HG02970 (cell line): Measurements from ENCODE around the gene FASTK.

ENCODE experiments used
- ATAC-seq: cut with Tn5 transposase; IDR thresholded peaks from one replicate; pipeline ENCODE4 v1.9.1; 2021; ENCODE audit warnings: mild to moderate bottlenecking, moderate library complexity, moderate number of reproducible peaks; ENCODE audit not compliant: unreplicated experiment, low FRiP score

Gene FASTK

GRCh38 chr7:151083071-151083823 lies 2.6 kb upstream of the FASTK start, which contains the start of gene TMUB1:
Gene TMUB1 (minus strand): TSS chr7:151083493. CDS start chr7:151082563, 930 bp downstream.
- ATAC-seq, result peak; percentile 39

DNA sequence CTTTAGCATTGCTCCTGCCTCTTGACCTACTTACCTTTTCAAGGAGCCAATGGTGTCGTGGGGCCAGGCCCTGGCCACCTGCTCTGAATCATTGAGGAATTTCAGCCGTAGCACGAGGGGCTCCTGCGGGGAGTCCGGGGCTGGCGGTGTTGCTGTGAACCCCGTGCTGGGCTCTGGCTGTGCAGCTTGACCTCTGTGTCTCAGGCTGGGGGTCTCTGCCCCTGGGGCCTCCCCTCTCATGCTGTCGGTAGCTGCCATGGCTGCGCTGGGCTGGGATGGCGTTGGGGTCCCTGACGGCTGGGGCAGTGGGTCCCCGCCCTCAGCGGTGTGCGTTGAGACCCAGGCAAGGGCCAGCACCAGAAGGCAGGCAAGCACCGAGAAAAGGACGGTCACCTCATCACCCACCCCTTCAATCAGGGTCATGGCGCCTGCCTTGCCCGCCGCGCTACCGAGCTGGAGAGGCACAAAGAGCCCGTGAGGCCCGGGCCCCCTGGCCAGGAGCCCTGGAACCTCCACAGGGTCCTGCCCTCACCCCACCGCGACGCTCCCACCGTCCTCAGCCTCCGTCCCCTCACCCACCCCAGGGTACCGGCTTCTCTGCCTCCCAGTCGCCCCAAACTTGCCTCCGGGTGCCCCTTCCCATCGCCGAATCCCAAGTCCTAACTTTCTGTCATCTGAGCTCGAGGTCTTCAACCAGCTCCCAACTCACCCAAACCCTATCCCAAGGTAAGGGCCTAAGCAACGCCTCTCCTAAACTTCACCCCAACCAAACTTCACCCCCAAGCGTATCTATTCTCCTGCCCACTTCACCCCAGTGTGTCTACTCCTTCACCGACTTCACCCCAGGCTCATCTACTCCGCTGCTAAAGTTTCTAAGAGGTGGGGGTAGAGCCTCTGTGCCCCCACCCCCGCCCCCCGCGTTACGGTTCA lies 1.8 kb upstream of the FASTK start:
- ATAC-seq, result no peak

DNA sequence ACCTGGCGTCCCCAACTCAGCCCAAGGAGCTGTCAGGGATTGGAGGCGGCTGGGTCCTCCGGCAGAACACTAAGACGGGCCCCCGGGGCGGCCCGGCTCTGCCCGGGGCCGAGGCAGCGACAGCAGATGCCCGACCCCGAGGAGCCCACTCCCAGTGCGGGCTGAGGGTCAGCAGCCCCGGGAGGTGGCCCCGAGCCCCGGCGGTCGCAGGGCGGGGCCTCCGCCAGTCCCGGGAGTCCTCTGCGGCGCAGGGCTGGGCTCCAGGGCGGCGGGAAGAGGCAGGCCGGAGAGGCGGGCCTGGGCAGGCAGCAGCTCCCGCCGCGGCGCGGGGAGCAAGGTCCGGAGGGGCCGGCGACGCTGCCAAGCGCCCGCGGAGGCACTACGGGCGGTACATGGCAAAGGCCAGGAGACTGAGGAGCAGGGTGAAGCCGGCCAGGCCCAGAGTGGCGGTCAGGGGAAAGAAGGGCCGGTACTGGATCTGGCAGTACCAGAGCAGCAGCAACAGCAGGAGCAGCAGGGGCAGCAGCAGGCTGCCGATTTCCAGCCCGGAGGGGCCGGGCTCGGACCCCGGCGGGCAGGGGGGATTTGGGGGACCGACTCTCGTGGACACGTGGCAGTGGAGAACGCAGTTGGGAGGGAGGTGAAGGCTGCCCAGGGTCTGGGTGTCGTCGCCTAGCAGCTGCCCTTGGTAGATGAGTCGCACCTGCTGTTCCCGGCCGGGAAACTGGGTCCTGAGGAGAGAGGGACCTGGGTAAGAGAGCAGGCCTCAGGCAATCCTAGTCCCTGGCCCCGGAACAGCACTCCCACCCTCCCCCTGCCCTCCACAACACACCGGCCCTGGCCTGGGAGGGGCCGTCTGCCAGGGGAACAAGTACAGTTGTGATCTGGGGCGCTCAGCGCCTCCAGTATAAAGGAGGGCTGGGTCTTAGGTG lies 827 bp upstream of the FASTK start:
- ATAC-seq, result no peak

DNA sequence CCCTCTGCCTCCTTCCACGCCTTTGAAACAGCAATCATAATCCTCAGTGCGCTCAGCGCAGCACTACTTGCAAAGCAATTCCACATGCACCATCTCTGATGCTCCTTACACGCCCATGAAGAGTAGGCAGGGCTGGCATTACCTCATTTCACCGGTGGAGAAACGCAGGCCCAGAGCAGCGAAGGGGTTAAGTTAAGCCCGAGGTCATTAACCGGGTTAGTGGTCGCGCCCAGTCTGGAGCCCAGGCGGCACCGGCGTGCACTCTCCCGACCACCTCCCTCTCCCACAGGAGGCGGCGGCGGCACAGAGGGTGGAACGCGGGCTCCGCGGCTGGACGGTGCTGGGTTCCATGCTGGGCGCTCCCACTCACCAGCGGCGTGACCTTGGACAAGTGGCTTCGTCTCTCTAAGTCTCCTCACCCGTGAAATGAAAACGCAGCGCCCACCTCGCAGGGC lies 515 bp downstream of the FASTK start:
- no peak for ATAC-seq

DNA sequence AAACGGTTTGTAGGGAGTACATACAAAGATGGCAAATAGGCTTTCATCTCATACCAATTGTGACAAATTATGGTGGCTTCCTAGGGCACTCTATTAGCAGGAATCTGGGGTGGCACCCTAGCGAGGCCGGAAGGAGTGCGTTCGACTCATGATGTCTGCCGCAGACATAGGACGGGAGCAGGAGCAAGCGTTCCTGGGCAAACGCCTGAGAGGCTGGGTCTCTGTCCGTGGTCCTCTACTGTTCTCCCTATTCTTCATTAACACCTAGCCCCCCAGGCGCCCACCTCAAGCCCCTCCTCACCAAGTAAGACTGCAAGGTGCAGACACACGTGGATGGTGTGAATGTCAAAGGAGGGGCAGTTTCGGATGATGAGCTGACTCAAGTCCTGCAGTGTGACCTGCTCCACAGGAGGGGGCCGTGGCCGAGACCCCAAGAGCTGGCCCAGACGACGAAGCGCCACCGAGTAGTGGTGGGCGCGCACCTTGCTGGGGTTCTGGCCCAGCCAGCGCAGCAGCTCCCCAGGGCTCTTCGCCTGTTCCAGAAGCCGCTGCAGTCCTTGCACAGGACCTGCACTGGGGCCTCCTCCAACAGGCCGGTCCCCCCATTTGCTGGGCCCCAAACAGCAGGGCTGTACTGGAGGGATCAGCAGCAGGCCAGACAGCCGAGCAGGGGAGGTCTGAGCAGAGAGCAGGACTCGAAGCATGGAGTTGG lies 1.3 kb downstream of the FASTK start:
- no peak for ATAC-seq

GRCh38 chr7:151078233-151079040 lies 2.2 kb downstream of the FASTK start:
- ATAC-seq, result no peak

- ATAC-seq, result no peak
Observed at GRCh38 chr7:151077705-151078232, 2.8 kb downstream of the FASTK start.

- ATAC-seq, result no peak
Observed at GRCh38 chr7:151076863-151077704, 3.5 kb downstream of the FASTK start.

- no peak for ATAC-seq
Observed at GRCh38 chr7:151075978-151076426, 4.6 kb downstream of the FASTK start.

- no peak for ATAC-seq
Observed at GRCh38 chr7:151075662-151075971, 5.0 kb downstream of the FASTK start.

DNA sequence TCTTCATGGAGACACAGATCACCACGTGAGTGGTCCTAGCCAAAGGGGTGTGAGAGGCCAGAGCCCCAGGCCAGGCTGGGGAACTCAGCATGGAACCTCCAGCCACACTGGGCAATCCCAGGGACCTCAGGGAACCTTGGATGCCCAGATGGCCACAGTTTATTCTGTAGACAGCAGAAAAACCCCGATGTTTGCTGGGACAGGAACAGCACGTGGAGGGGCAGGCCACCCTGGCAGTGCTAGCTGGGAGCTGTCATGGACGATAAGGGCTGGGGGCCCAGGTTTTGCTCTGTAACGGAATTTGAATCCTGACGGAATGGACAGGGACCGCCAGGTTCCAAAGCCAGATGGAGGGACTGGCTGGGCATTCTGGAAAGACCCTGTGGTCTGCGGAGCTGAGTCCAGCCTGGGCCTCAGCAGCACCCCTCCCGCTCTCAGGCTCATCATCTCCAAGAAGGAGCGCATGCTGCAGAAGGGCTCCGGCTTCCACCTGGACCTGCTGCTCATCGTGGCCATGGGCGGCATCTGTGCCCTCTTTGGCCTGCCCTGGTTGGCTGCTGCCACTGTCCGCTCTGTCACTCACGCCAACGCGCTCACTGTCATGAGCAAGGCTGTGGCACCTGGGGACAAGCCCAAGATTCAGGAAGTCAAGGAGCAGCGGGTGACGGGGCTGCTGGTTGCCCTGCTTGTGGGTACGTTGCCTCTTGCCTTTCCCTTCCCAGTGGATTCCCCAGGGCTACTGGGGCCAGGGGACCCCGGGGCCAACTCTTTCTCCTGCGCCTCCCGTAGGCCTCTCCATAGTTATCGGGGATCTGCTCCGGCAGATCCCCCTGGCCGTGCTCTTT lies 5.6 kb downstream of the FASTK start:
- ATAC-seq, result no peak

DNA sequence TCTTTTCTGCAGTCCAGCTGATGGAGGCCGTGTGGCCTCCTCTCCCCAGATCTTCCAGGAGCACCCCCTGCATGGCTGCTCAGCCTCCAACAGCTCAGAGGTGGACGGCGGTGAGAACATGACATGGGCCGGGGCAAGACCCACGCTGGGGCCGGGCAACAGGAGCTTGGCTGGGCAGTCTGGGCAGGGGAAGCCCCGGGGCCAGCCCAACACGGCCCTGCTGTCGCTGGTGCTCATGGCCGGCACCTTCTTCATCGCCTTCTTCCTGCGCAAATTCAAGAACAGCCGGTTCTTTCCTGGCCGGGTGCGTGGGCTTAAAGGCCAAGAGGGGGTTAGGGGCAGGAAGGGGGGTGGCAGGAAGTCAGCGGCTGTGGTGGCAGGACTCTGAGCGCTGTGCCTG lies 6.6 kb downstream of the FASTK start:
- ATAC-seq, result no peak

DNA sequence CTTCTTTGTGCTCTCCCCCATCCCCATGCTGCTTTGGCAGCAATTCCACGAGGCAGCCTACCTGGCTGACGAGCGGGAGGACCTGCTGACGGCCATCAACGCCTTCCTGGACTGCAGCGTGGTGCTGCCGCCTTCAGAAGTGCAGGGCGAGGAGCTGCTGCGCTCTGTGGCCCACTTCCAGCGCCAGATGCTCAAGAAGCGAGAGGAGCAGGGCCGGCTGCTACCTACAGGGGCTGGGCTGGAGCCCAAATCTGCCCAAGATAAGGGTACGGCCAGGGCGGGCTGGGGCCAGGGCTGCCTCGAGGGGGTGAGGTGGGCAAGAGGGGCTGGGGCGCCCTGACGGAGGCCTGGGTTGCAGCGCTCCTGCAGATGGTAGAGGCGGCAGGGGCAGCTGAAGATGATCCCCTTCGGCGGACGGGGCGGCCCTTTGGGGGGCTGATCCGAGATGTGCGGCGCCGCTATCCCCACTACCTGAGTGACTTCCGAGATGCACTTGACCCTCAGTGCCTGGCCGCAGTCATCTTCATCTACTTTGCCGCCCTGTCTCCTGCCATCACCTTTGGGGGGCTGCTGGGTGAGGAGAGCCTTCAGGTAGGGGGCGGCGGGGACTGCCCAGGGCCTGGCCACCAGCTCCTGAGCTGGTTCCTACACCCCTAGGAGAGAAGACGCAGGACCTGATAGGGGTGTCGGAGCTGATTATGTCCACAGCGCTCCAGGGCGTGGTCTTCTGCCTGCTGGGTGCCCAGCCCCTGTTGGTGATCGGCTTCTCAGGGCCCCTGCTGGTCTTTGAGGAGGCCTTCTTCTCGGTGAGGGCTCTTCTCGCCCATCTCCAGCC lies 9.4 kb downstream of the FASTK start:
- ATAC-seq, result no peak

DNA sequence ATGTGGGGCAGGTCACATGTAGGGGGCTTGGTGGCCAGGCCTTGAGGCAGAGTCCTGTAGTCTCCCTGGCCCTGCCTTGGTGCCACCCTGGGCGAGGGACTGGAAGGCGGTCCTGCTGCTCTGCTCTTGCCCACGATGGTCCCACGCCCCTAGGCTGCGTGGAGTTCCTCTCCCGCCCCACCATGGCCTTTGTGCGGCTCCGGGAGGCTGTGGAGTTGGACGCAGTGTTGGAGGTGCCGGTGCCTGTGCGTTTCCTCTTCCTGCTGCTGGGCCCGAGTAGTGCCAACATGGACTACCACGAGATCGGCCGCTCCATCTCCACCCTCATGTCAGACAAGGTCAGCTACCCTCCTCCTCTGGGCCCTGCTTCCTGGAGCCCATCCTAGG lies 10.0 kb downstream of the FASTK start:
- no peak for ATAC-seq

DNA sequence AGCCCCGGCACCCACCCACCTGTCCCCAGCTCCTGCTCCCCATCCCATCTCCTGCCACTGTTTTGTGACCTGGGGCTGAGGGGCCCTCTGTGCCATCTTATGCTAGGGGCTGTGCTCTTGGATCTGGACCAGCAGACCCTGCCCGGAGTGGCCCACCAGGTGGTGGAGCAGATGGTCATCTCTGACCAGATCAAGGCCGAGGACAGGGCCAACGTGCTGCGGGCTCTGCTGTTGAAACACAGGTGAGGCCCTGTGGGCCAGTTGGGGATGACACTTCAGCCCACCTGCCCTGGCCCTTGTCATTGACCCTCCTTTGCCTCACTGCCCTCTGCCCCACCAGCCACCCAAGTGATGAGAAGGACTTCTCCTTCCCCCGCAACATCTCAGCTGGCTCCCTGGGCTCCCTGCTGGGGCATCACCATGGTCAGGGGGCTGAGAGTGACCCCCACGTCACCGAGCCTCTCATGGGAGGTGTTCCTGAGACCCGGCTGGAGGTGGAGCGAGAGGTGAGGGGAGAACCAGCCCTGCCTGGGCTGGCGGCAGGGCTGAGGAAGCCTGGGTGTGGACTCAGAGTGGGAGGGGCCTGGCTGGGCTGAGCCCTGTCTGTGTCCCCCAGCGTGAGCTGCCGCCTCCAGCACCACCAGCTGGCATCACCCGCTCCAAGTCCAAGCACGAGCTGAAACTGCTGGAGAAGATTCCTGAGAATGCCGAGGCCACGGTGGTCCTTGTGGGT lies 10.6 kb downstream of the FASTK start:
- ATAC-seq, result no peak
